ENCODE results near the gene MR1. TPM values are rescaled to one million over a fixed set of nuclear protein-coding genes. Genes with fewer than 3 reads are reported as not detected.
A peak's percentile ranks its signal among the peaks of the same experiment; 100 is the strongest.

Gene MR1
- total and polyA plus RNA-seq, 2 of the 13 experiments (the other 11 are each of a cell fraction or from before 2014, with no cell fraction given) = 7.7 to 10.4 TPM

GRCh38 chr1:181088079-181089016, 54.6 kb downstream of the MR1 start, which contains the start of gene IER5 (continued):
- TF ChIP-seq UBTF (CRISPR knock-in tag; IDR thresholded peaks at IDR 0.05) (peak; percentile 79), ZNF18 (CRISPR knock-in tag; IDR thresholded peaks at IDR 0.05; ENCODE audit: insufficient replicate concordance) (no peak), SRSF9 (IDR thresholded peaks at IDR 0.05; ENCODE audit: borderline replicate concordance, insufficient read depth, low read depth, low read length, poor library complexity, severe bottlenecking) (no peak), SIN3B (IDR thresholded peaks at IDR 0.05; ENCODE audit: low read length) (no peak), ZNF589 (CRISPR knock-in tag; conservative IDR thresholded peaks at IDR 0.05) (peak; percentile 77; the same call in 1 of the 2 replicates), NFRKB (IDR thresholded peaks at IDR 0.05) (no peak), TBP (CRISPR knock-in tag; IDR thresholded peaks at IDR 0.05) (peak; percentile 79; the same call in 1 of the 2 replicates), ZNF549 (CRISPR knock-in tag; IDR thresholded peaks at IDR 0.05) (no peak), ZNF234 (CRISPR knock-in tag; conservative IDR thresholded peaks at IDR 0.05) (no peak), ZC3H4 (CRISPR knock-in tag; IDR thresholded peaks at IDR 0.05; ENCODE audit: borderline replicate concordance) (no peak), FUBP1 (CRISPR knock-in tag; IDR thresholded peaks at IDR 0.05; ENCODE audit: borderline replicate concordance) (no peak), SSRP1 (CRISPR knock-in tag; IDR thresholded peaks at IDR 0.05) (no peak), ZBTB2 (CRISPR knock-in tag; IDR thresholded peaks at IDR 0.05; ENCODE audit: low read depth) (no peak), PAXIP1 (CRISPR knock-in tag; conservative IDR thresholded peaks at IDR 0.05) (peak; percentile 35), ZNF740 (CRISPR knock-in tag; IDR thresholded peaks at IDR 0.05) (no peak), RFX3 (CRISPR knock-in tag; IDR thresholded peaks at IDR 0.05) (no peak)
